ENCODE data around the gene LSM7.

GRCh38 chr19:2309734-2310362 lies 18.5 kb downstream of the LSM7 start:
- TF ChIP-seq, protein P1, sequence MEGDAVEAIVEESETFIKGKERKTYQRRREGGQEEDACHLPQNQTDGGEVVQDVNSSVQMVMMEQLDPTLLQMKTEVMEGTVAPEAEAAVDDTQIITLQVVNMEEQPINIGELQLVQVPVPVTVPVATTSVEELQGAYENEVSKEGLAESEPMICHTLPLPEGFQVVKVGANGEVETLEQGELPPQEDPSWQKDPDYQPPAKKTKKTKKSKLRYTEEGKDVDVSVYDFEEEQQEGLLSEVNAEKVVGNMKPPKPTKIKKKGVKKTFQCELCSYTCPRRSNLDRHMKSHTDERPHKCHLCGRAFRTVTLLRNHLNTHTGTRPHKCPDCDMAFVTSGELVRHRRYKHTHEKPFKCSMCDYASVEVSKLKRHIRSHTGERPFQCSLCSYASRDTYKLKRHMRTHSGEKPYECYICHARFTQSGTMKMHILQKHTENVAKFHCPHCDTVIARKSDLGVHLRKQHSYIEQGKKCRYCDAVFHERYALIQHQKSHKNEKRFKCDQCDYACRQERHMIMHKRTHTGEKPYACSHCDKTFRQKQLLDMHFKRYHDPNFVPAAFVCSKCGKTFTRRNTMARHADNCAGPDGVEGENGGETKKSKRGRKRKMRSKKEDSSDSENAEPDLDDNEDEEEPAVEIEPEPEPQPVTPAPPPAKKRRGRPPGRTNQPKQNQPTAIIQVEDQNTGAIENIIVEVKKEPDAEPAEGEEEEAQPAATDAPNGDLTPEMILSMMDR (IDR thresholded peaks at IDR 0.05; ENCODE audit: poor library complexity, severe bottlenecking) = no peak
- TF ChIP-seq MXI1 (conservative IDR thresholded peaks at IDR 0.05; ENCODE audit: poor library complexity, severe bottlenecking) = no peak

All from neural cell (in vitro differentiated cells).